NT2/D1 (cell line): ENCODE results near the gene CACNA2D3.

ENCODE experiments used
- DNase-seq: peaks from one replicate; pipeline ENCODE4 v3.0.0-alpha.2; 2011; ENCODE audit warnings: low read depth, low spot score
- H3K27me3 ChIP-seq: 2 replicates; pipeline ENCODE4 v1.6.0; 2011; ENCODE audit warnings: mild to moderate bottlenecking; ENCODE audit not compliant: insufficient read length, insufficient read depth
- H3K36me3 ChIP-seq: 2 replicates; pipeline ENCODE4 v1.6.1; 2011; ENCODE audit warnings: mild to moderate bottlenecking, low read length, mixed read lengths; ENCODE audit not compliant: insufficient read depth, insufficient read length
- H3K4me1 ChIP-seq: 2 replicates; pipeline ENCODE4 v1.5.1; 2011; ENCODE audit not compliant: insufficient read depth, insufficient read length
- H3K4me3 ChIP-seq: 2 replicates; pipeline ENCODE4 v1.5.1; 2011; ENCODE audit warnings: low read depth; ENCODE audit not compliant: insufficient read length
- H3K9ac ChIP-seq: 2 replicates; pipeline ENCODE4 v1.6.0; 2011; ENCODE audit warnings: low read depth; ENCODE audit not compliant: insufficient read length
- H3K9me3 ChIP-seq: 2 replicates; pipeline ENCODE4 v1.5.1; 2011; ENCODE audit warnings: mild to moderate bottlenecking, low read length; ENCODE audit not compliant: insufficient read depth
- SUZ12 ChIP-seq: IDR thresholded peaks from 2 replicates; pipeline ENCODE4 v1.6.1; 2011; ENCODE audit not compliant: insufficient read length, insufficient read depth; ENCODE audit errors: extremely low read depth
- YY1 ChIP-seq: IDR thresholded peaks from 2 replicates; pipeline ENCODE4 v1.6.1; 2011; ENCODE audit not compliant: insufficient read length, insufficient read depth
- ZNF274 ChIP-seq: IDR thresholded peaks from 2 replicates; pipeline ENCODE4 v1.6.1; 2011; ENCODE audit warnings: mild to moderate bottlenecking, low read depth, low read length

CACNA2D3 gene

GRCh38 chr3:54531741-54532140, 409.4 kb downstream of the CACNA2D3 start:
- H3K4me3 ChIP-seq, result no peak overlapping the region
- no peak overlapping the region for H3K9ac ChIP-seq
- no peaks in the 10 kb centered on the region for H3K9me3 ChIP-seq
- no peak for DNase-seq
- no peaks in the 10 kb centered on the region for H3K36me3 ChIP-seq
- TF ChIP-seq YY1 (no peak), SUZ12 (no peak), ZNF274 (no peak)
- H3K4me1 ChIP-seq, result no peaks in the 10 kb centered on the region
- no peaks in the 10 kb centered on the region for H3K27me3 ChIP-seq

- H3K9me3 ChIP-seq, result no peaks in the 10 kb centered on the region
- no peaks in the 10 kb centered on the region for H3K27me3 ChIP-seq
- DNase-seq, result no peak
- H3K9ac ChIP-seq, result no peak overlapping the region
- no peak for TF ChIP-seq SUZ12
- TF ChIP-seq YY1, result no peak
- TF ChIP-seq ZNF274, result no peak
- no peak overlapping the region for H3K4me3 ChIP-seq
- H3K4me1 ChIP-seq, result no peaks in the 10 kb centered on the region
- H3K36me3 ChIP-seq, result no peaks in the 10 kb centered on the region
Measured at GRCh38 chr3:54533856-54534255, 411.5 kb downstream of the CACNA2D3 start.

GRCh38 chr3:54535619-54536018, 413.3 kb downstream of the CACNA2D3 start:
- no peak overlapping the region for H3K9ac ChIP-seq
- H3K9me3 ChIP-seq, result no peaks in the 10 kb centered on the region
- no peaks in the 10 kb centered on the region for H3K27me3 ChIP-seq
- no peak for DNase-seq
- TF ChIP-seq ZNF274 (no peak), SUZ12 (no peak), YY1 (no peak)
- no peaks in the 10 kb centered on the region for H3K4me1 ChIP-seq
- no peak overlapping the region for H3K4me3 ChIP-seq
- H3K36me3 ChIP-seq, result no peaks in the 10 kb centered on the region

- no peaks in the 10 kb centered on the region for H3K4me1 ChIP-seq
- TF ChIP-seq YY1 (no peak), SUZ12 (no peak), ZNF274 (no peak)
- H3K36me3 ChIP-seq, result no peaks in the 10 kb centered on the region
- no peaks in the 10 kb centered on the region for H3K27me3 ChIP-seq
- no peaks in the 10 kb centered on the region for H3K9me3 ChIP-seq
- no peak overlapping the region for H3K4me3 ChIP-seq
- no peak overlapping the region for H3K9ac ChIP-seq
- DNase-seq, result no peak
Measured at GRCh38 chr3:54536450-54536849, 414.1 kb downstream of the CACNA2D3 start.

- Histone ChIP-seq H3K4me3 (no peak overlapping the region), H3K4me1 (no peaks in the 10 kb centered on the region), H3K36me3 (no peaks in the 10 kb centered on the region), H3K9ac (no peak overlapping the region), H3K9me3 (no peaks in the 10 kb centered on the region), H3K27me3 (no peaks in the 10 kb centered on the region)
- no peak for DNase-seq
- TF ChIP-seq ZNF274 (no peak), YY1 (no peak), SUZ12 (no peak)
Measured at GRCh38 chr3:54537506-54537905, 415.2 kb downstream of the CACNA2D3 start.

GRCh38 chr3:54538346-54538745, 416.0 kb downstream of the CACNA2D3 start:
- no peaks in the 10 kb centered on the region for H3K4me1 ChIP-seq
- TF ChIP-seq SUZ12 (no peak), ZNF274 (no peak), YY1 (no peak)
- H3K9ac ChIP-seq, result no peak overlapping the region
- no peak overlapping the region for H3K4me3 ChIP-seq
- no peaks in the 10 kb centered on the region for H3K36me3 ChIP-seq
- peak; percentile 9 for DNase-seq
- no peaks in the 10 kb centered on the region for H3K9me3 ChIP-seq
- no peaks in the 10 kb centered on the region for H3K27me3 ChIP-seq

GRCh38 chr3:54541369-54541768, 419.0 kb downstream of the CACNA2D3 start:
- no peak overlapping the region for H3K9ac ChIP-seq
- TF ChIP-seq SUZ12 (no peak), ZNF274 (no peak), YY1 (no peak)
- no peak for DNase-seq
- no peaks in the 10 kb centered on the region for H3K27me3 ChIP-seq
- H3K36me3 ChIP-seq, result no peaks in the 10 kb centered on the region
- no peaks in the 10 kb centered on the region for H3K4me1 ChIP-seq
- no peak overlapping the region for H3K4me3 ChIP-seq
- H3K9me3 ChIP-seq, result no peaks in the 10 kb centered on the region

GRCh38 chr3:54543446-54543845, 421.1 kb downstream of the CACNA2D3 start:
- Histone ChIP-seq H3K36me3 (no peaks in the 10 kb centered on the region), H3K27me3 (no peaks in the 10 kb centered on the region), H3K4me3 (no peak overlapping the region), H3K4me1 (no peaks in the 10 kb centered on the region), H3K9me3 (no peaks in the 10 kb centered on the region), H3K9ac (no peak overlapping the region)
- TF ChIP-seq YY1, result no peak
- no peak for TF ChIP-seq ZNF274
- no peak for TF ChIP-seq SUZ12
- DNase-seq, result no peak
